ENCODE results near the gene MAPK6. TPM values are rescaled to one million over a fixed set of nuclear protein-coding genes. Genes with fewer than 3 reads are reported as not detected.
"Not testable (repeated sequence)": the region's sequence is repeated elsewhere in the genome, so short reads cannot be mapped to it uniquely, and the experiment has no call there.

The MAPK6 gene
- 10 to 100 TPM; 34.9 to 42.3 (median 38.2) TPM for polyA plus RNA-seq (ENCODE audit: insufficient read length in 3 of 3)
- long read RNA-seq, donor 1, full-length matches to known transcripts = 4 of 45 reads
- long read RNA-seq, donor 1, partial matches to known transcripts = 41 of 45 reads
- long read RNA-seq, donor 1, other reads (novel, unspliced or antisense) = 0 of 45 reads
- long read RNA-seq, donor 2, full-length matches to known transcripts = 6 of 6 reads
- long read RNA-seq, donor 2, partial matches to known transcripts = 0 of 6 reads
- long read RNA-seq, donor 2, other reads (novel, unspliced or antisense) = 0 of 6 reads
- long read RNA-seq, donor 3, full-length matches to known transcripts = 7 of 7 reads
- long read RNA-seq, donor 3, partial matches to known transcripts = 0 of 7 reads
- long read RNA-seq, donor 3, other reads (novel, unspliced or antisense) = 0 of 7 reads
- long read RNA-seq, donor 4, full-length matches to known transcripts = 7 of 7 reads
- long read RNA-seq, donor 4, partial matches to known transcripts = 0 of 7 reads
- long read RNA-seq, donor 4, other reads (novel, unspliced or antisense) = 0 of 7 reads
- long read RNA-seq, donor 5 = 0 reads
- long read RNA-seq, donor 6, full-length matches to known transcripts = 7 of 7 reads
- long read RNA-seq, donor 6, partial matches to known transcripts = 0 of 7 reads
- long read RNA-seq, donor 6, other reads (novel, unspliced or antisense) = 0 of 7 reads
- long read RNA-seq, donor 7, full-length matches to known transcripts = 5 of 5 reads
- long read RNA-seq, donor 7, partial matches to known transcripts = 0 of 5 reads
- long read RNA-seq, donor 7, other reads (novel, unspliced or antisense) = 0 of 5 reads
- long read RNA-seq, donor 8 = 0 reads
- long read RNA-seq, donor 9, full-length matches to known transcripts = 5 of 11 reads
- long read RNA-seq, donor 9, partial matches to known transcripts = 6 of 11 reads
- long read RNA-seq, donor 9, other reads (novel, unspliced or antisense) = 0 of 11 reads
- long read RNA-seq, donor 10, full-length matches to known transcripts = 3 of 3 reads
- long read RNA-seq, donor 10, partial matches to known transcripts = 0 of 3 reads
- long read RNA-seq, donor 10, other reads (novel, unspliced or antisense) = 0 of 3 reads
- long read RNA-seq, donor 11, full-length matches to known transcripts = 11 of 11 reads
- long read RNA-seq, donor 11, partial matches to known transcripts = 0 of 11 reads
- long read RNA-seq, donor 11, other reads (novel, unspliced or antisense) = 0 of 11 reads
- long read RNA-seq, donor 12, full-length matches to known transcripts = 1 of 1 reads
- long read RNA-seq, donor 12, partial matches to known transcripts = 0 of 1 reads
- long read RNA-seq, donor 12, other reads (novel, unspliced or antisense) = 0 of 1 reads
- long read RNA-seq, donor 13 = 0 reads
- long read RNA-seq, donor 14, full-length matches to known transcripts = 4 of 4 reads
- long read RNA-seq, donor 14, partial matches to known transcripts = 0 of 4 reads
- long read RNA-seq, donor 14, other reads (novel, unspliced or antisense) = 0 of 4 reads
- long read RNA-seq, donor 15, full-length matches to known transcripts = 4 of 10 reads
- long read RNA-seq, donor 15, partial matches to known transcripts = 6 of 10 reads
- long read RNA-seq, donor 15, other reads (novel, unspliced or antisense) = 0 of 10 reads
- long read RNA-seq, donor 16, full-length matches to known transcripts = 18 of 43 reads
- long read RNA-seq, donor 16, partial matches to known transcripts = 25 of 43 reads
- long read RNA-seq, donor 16, other reads (novel, unspliced or antisense) = 0 of 43 reads

- peak; percentile 88 to 93 (median 92) for DNase-seq (ENCODE audit: extremely low read depth in 1 of 11, low read depth in 9 of 11, low spot score in 4 of 11)
These were observed at the start of gene MAPK6 for GRCh38 chr15:52018693-52019393. TSS of gene MAPK6 (plus strand) at chr15:52019219. CDS start at chr15:52046461, 27,242 bp downstream.

- DNase-seq (ENCODE audit: extremely low read depth in 1 of 11, low read depth in 9 of 11, low spot score in 4 of 11) = no peak
These were observed 49.3 kb upstream of the MAPK6 start for GRCh38 chr15:51969728-51970127.

- DNase-seq (ENCODE audit: extremely low read depth in 1 of 11, low read depth in 9 of 11, low spot score in 4 of 11) = no peak
These were observed 48.7 kb upstream of the MAPK6 start for GRCh38 chr15:51970132-51970817.

GRCh38 chr15:51971032-51971374, 48.0 kb upstream of the MAPK6 start:
- DNase-seq (ENCODE audit: extremely low read depth in 1 of 11, low read depth in 9 of 11, low spot score in 4 of 11) = no peak

GRCh38 chr15:51971375-51972133, 47.5 kb upstream of the MAPK6 start, which contains the start of gene LEO1:
TSS of gene LEO1 (minus strand) at chr15:51971778. CDS start at chr15:51971745, 33 bp downstream.
- peak; percentile 89 to 97 (median 94) for DNase-seq (ENCODE audit: extremely low read depth in 1 of 11, low read depth in 9 of 11, low spot score in 4 of 11)

GRCh38 chr15:51973220-51973619, 45.8 kb upstream of the MAPK6 start:
- DNase-seq (ENCODE audit: extremely low read depth in 1 of 11, low read depth in 9 of 11, low spot score in 4 of 11) = no peak

- no peak for DNase-seq (ENCODE audit: extremely low read depth in 1 of 11, low read depth in 9 of 11, low spot score in 4 of 11)
These were observed 45.2 kb upstream of the MAPK6 start for GRCh38 chr15:51973775-51974174.

- peak in 4 of 11 donors; percentile 18 to 42 (median 30) for DNase-seq (ENCODE audit: extremely low read depth in 1 of 11, low read depth in 9 of 11, low spot score in 4 of 11)
These were observed 36.8 kb upstream of the MAPK6 start for GRCh38 chr15:51982013-51982769.

GRCh38 chr15:51982770-51983103, 36.3 kb upstream of the MAPK6 start:
- DNase-seq (ENCODE audit: extremely low read depth in 1 of 11, low read depth in 9 of 11, low spot score in 4 of 11) = no peak

GRCh38 chr15:51991141-51991540, 27.9 kb upstream of the MAPK6 start:
- no peak for DNase-seq (ENCODE audit: extremely low read depth in 1 of 11, low read depth in 9 of 11, low spot score in 4 of 11)

GRCh38 chr15:51992953-51993352, 26.1 kb upstream of the MAPK6 start:
- DNase-seq (ENCODE audit: extremely low read depth in 1 of 11, low read depth in 9 of 11, low spot score in 4 of 11) = no peak

- DNase-seq (ENCODE audit: extremely low read depth in 1 of 11, low read depth in 9 of 11, low spot score in 4 of 11) = no peak
These were observed 16.7 kb upstream of the MAPK6 start for GRCh38 chr15:52002351-52002750.

- not testable (repeated sequence) for DNase-seq (ENCODE audit: extremely low read depth in 1 of 11, low read depth in 9 of 11, low spot score in 4 of 11)
These were observed 15.9 kb upstream of the MAPK6 start for GRCh38 chr15:52003089-52003488.

- no peak for DNase-seq (ENCODE audit: extremely low read depth in 1 of 11, low read depth in 9 of 11, low spot score in 4 of 11)
These were observed 15.3 kb upstream of the MAPK6 start for GRCh38 chr15:52003710-52004109.

GRCh38 chr15:52004806-52005205, 14.2 kb upstream of the MAPK6 start:
- DNase-seq (ENCODE audit: extremely low read depth in 1 of 11, low read depth in 9 of 11, low spot score in 4 of 11) = no peak
